HepG2 (cell line): ENCODE results near the gene ACSL4. TPM values are rescaled to one million over a fixed set of nuclear protein-coding genes. Genes with fewer than 3 reads are reported as not detected.
A peak's percentile ranks its signal among the peaks of the same experiment; 100 is the strongest.

Experiments
- ATF6 ChIP-seq: sonication (generic); formaldehyde crosslinking; conservative IDR thresholded peaks from 2 replicates; pipeline ENCODE4 v1.4.0; 2020; ENCODE audit warnings: missing genetic modification reagents
- CEBPG ChIP-seq: IDR thresholded peaks from 2 replicates; pipeline ENCODE4 v1.6.1; 2016
- EP300 ChIP-seq, 3 experiments: sonication (generic) in 1 of 3; formaldehyde crosslinking in 1 of 3; IDR thresholded peaks; 2 replicates each; pipeline versions ENCODE4 v1.5.1 to v1.6.1; 2011 to 2020; ENCODE audit warnings: low read depth in 2 of 3, low read length in 2 of 3, borderline replicate concordance in 1 of 3, improper control_type of control experiment in 1 of 3, mild to moderate bottlenecking in 1 of 3, missing genetic modification reagents in 1 of 3, moderate library complexity in 1 of 3
- FOXM1 ChIP-seq: sonication (generic); formaldehyde crosslinking; IDR thresholded peaks from 2 replicates; pipeline ENCODE4 v1.5.0; 2020; ENCODE audit warnings: missing genetic modification reagents
- FOXO4 ChIP-seq: sonication (generic); formaldehyde crosslinking; conservative IDR thresholded peaks from 2 replicates; pipeline ENCODE4 v1.8.1; 2023; ENCODE audit warnings: missing genetic modification reagents
- GPN1 ChIP-seq: sonication (generic); formaldehyde crosslinking; IDR thresholded peaks from 2 replicates; pipeline ENCODE4 v1.5.1; 2020; ENCODE audit warnings: missing genetic modification reagents, borderline replicate concordance
- MED13 ChIP-seq: sonication (generic); formaldehyde crosslinking; IDR thresholded peaks from 2 replicates; pipeline ENCODE4 v1.5.0; 2020; ENCODE audit warnings: missing genetic modification reagents
- MIER3 ChIP-seq: IDR thresholded peaks from 2 replicates; pipeline ENCODE4 v1.6.1; 2016; ENCODE audit warnings: missing compliant biosample characterization, borderline replicate concordance
- POLR2G ChIP-seq: fragments of 200-400 bp; formaldehyde crosslinking; IDR thresholded peaks from 2 replicates; pipeline ENCODE4 v1.6.1; 2018; ENCODE audit warnings: mild to moderate bottlenecking, low read depth, low read length, moderate library complexity
- PRMT3 ChIP-seq: sonication (generic); formaldehyde crosslinking; IDR thresholded peaks from 2 replicates; pipeline ENCODE4 v1.8.1; 2022; ENCODE audit warnings: low read depth, mild to moderate bottlenecking, moderate library complexity, missing genetic modification reagents, borderline replicate concordance
- SMC3 ChIP-seq: IDR thresholded peaks from 2 replicates; pipeline ENCODE4 v1.6.1; 2011; ENCODE audit warnings: low read length, improper control_type of control experiment
- TBX2 ChIP-seq: sonication (generic); formaldehyde crosslinking; IDR thresholded peaks from 2 replicates; pipeline ENCODE4 v1.5.0; 2020; ENCODE audit warnings: missing genetic modification reagents, mild to moderate bottlenecking, borderline replicate concordance
- THAP11 ChIP-seq: IDR thresholded peaks from 2 replicates; pipeline ENCODE4 v1.6.1; 2016; ENCODE audit warnings: missing biosample characterization, missing genetic modification reagents
- TRIM24 ChIP-seq: sonication (generic); formaldehyde crosslinking; IDR thresholded peaks from 2 replicates; pipeline ENCODE4 v1.8.0; 2022; ENCODE audit warnings: mild to moderate bottlenecking, missing genetic modification reagents
- ZBTB33 ChIP-seq: sonication (generic); formaldehyde crosslinking; IDR thresholded peaks from 2 replicates; pipeline ENCODE4 v1.4.0; 2020; ENCODE audit warnings: missing genetic modification reagents
- ZNF451 ChIP-seq: sonication (generic); formaldehyde crosslinking; IDR thresholded peaks from 2 replicates; pipeline ENCODE4 v1.5.0; 2020; ENCODE audit warnings: mild to moderate bottlenecking, missing genetic modification reagents
- ZNF777 ChIP-seq: sonication (generic); formaldehyde crosslinking; IDR thresholded peaks from 2 replicates; pipeline ENCODE4 v1.4.0; 2020; ENCODE audit warnings: missing genetic modification reagents
- polyA plus RNA-seq, 8 experiments: library from polyadenylated mRNA; depleted of rRNA in 3 of 8; stranded (reverse) in 7 of 8; unstranded in 1 of 8; fragments of >200 nt; fragmentation: Illumina TruSeq in 4 of 8; extraction: Trizol in 4 of 8; gene quantifications; 2 replicates each; pipeline versions ENCODE4 v1.2.1 to v1.2.3, GENCODE V29; 2011 to 2016; ENCODE audit warnings: low read depth in 4 of 8, missing spikeins in 1 of 8, mixed read lengths in 1 of 8; ENCODE audit not compliant: insufficient read depth in 1 of 8
- total RNA-seq, 5 experiments: library from RNA; depleted of rRNA; stranded (reverse); fragments of >200 nt; fragmentation: Illumina TruSeq; extraction: Trizol; gene quantifications; 2 replicates each; pipeline ENCODE4 v1.2.3, GENCODE V29; 2016; ENCODE audit warnings: low read depth in 1 of 5
- TF ChIP-seq, protein P1 (sequence below): sonication (generic); formaldehyde crosslinking; IDR thresholded peaks from 2 replicates; pipeline ENCODE4 v1.8.1; 2023; ENCODE audit warnings: mild to moderate bottlenecking, moderate library complexity, missing genetic modification reagents

ACSL4 gene
- total and polyA plus RNA-seq, 2 of the 13 experiments (the other 11 are each of a cell fraction or from before 2014, with no cell fraction given) = 207 to 316 TPM

- peak; percentile 69 for TF ChIP-seq THAP11 (CRISPR knock-in tag)
- no peak for TF ChIP-seq GPN1 (CRISPR knock-in tag)
- no peak for TF ChIP-seq PRMT3 (CRISPR knock-in tag)
- peak; percentile 85 for TF ChIP-seq TRIM24 (CRISPR knock-in tag)
- TF ChIP-seq CEBPG (CRISPR knock-in tag) = peak; percentile 96
- no peak for TF ChIP-seq ZNF451 (CRISPR knock-in tag)
- TF ChIP-seq EP300 (IDR thresholded peaks at IDR 0.05; ENCODE audit: low read depth in 2 of 2, low read length in 2 of 2) = peak; percentile 97 to 99
- peak; percentile 99 for TF ChIP-seq EP300 (CRISPR knock-in tag; IDR thresholded peaks at IDR 0.05; ENCODE audit: borderline replicate concordance)
- TF ChIP-seq SMC3 = peak; percentile 32
- peak; percentile 62; the same call in 1 of the 2 replicates for TF ChIP-seq MIER3
- TF ChIP-seq ZNF777 = no peak
- TF ChIP-seq FOXM1 = no peak
- TF ChIP-seq MED13 = peak; percentile 99
- TF ChIP-seq FOXO4 (CRISPR knock-in tag) = no peak
- TF ChIP-seq ATF6 = no peak
- peak; percentile 53; the same call in 1 of the 2 replicates for TF ChIP-seq POLR2G
- peak; percentile 97 for TF ChIP-seq TBX2
- TF ChIP-seq, protein P1, sequence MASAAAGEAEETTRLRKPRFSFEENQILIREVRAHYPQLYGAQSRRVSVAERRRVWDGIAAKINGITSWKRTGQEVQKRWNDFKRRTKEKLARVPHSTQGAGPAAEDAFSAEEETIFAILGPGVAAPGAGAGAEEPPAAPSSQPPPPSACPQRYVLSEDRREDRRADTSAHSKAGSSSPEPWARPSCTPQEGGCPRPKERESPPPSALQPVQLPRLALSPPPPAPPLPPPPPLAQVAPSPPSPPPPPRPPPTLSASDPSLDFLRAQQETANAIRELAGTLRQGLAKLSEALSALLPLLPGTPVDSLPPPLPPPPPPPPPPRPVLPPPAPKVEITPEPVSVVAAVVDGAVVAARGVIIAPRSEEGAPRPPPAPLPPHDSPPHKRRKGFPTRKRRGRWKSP (CRISPR knock-in tag) = no peak
- TF ChIP-seq ZBTB33 = peak; percentile 66; the same call in 1 of the 2 replicates
These were observed 6.8 kb upstream of the ACSL4 start (continued) for GRCh38 chrX:109739625-109740432.
